ENCODE results near the gene TRIM46.

DNA sequence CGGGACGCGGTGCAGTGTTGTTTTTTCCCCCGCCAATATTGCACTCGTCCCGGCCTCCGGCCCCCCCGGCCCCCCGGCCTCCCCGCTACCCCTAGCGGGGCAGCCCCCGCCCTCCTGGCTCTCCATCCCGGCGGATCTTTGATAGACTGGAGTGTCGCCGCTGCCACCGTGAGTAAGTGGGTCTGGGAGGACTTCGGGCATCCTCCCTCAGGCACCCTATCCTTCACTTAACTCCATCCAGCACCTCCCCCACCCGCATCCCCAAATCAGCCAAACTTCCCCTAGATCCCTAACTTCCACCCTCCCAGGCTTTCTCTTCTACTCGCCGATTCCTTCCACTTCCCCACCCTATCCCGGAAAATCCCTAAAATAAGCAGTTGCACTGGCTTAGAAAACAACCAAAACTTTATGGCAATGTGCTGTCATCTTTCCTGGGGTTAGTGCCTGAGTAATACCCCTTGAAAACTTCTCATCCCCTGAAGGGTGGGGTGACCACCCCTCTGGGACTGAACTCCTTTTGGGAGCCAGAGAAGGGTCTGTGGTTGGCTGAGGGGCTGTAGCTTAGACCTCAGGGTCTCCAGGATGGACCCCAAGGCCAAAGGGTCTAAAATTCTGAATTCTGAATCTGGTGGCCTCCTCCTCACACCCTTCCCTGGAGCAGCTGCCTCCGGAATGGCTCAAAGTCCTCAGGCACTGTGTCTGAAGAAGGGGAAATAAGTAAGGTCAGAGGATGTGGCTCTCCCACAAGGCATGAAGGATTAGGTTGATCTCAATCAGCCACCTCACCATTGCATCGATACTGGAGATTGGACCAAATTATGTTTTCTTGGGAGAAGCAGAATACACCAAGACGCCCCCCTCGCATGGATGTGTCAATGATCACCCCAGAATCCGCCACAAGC, 21.8 kb downstream of the TRIM46 start:
- TF ChIP-seq POLR2AphosphoS5 (IDR thresholded peaks at IDR 0.05; ENCODE audit: control insufficient read depth, insufficient read depth, low read depth, low read length) (no peak), GATA2 (CRISPR knock-in tag; IDR thresholded peaks at IDR 0.05) (no peak)
